Adrenal gland (tissue), 5 donors: ENCODE results near the gene CLDN9.

Experiments used
- CTCF ChIP-seq, 6 experiments: fragments of 450-650 bp in 4 of 6; fragments of 200-600 bp in 2 of 6; sonication (generic) in 1 of 6; IDR thresholded peaks; 1 replicate in 5 of 6; 2 replicates in 1 of 6; pipeline versions ENCODE4 v1.5.1 to v1.8.0; 2016 to 2021; ENCODE audit warnings: antibody characterized with exemption in 6 of 6, mild to moderate bottlenecking in 2 of 6, moderate library complexity in 1 of 6
- POLR2A ChIP-seq, 2 donors: fragments of 450-650 bp; IDR thresholded peaks; one replicate each; pipeline ENCODE4 v1.6.1; 2017; ENCODE audit warnings: antibody characterized with exemption in 2 of 2, mild to moderate bottlenecking in 2 of 2, moderate library complexity in 1 of 2
- donor health status: DM: no; HTN: no; CAD: no.

GRCh38 chr16:3019594-3020246, 7.0 kb downstream of the CLDN9 start:
- no peak for TF ChIP-seq POLR2A (IDR thresholded peaks at IDR 0.05)
- TF ChIP-seq CTCF (IDR thresholded peaks at IDR 0.05) = no peak
